Upper lobe of left lung (tissue), 6 donors: Measurements from ENCODE around the gene RASA3. TPM values are rescaled to one million over a fixed set of nuclear protein-coding genes. Genes with fewer than 3 reads are reported as not detected.
"Not testable (repeated sequence)": the region's sequence is repeated elsewhere in the genome, so short reads cannot be mapped to it uniquely, and the experiment has no call there.

Experiments used
- ATAC-seq, 2 donors: fragments of 200-7000 bp; cut with Tn5 transposase; one replicate each; pipeline ENCODE4 v1.9.1; 2022; ENCODE audit warnings: mild to moderate bottlenecking in 2 of 2, moderate library complexity in 2 of 2; ENCODE audit not compliant: low FRiP score in 2 of 2
- DNase-seq, 2 donors: peaks; one replicate each; pipeline ENCODE4 v3.0.0-alpha.2; 2019 to 2020
- H3K27ac ChIP-seq, 4 donors: fragments of 200-600 bp; sonication (generic); one replicate each; pipeline ENCODE4 v1.5.1; 2016 to 2019
- H3K27me3 ChIP-seq, 4 donors: fragments of 200-600 bp; sonication (generic); one replicate each; pipeline ENCODE4 v1.5.1; 2017 to 2019
- H3K36me3 ChIP-seq, 4 donors: fragments of 200-600 bp; sonication (generic); one replicate each; pipeline ENCODE4 v1.5.1; 2016 to 2019
- H3K4me1 ChIP-seq, 4 donors: fragments of 200-600 bp; sonication (generic); one replicate each; pipeline ENCODE4 v1.5.1; 2018 to 2019
- H3K4me3 ChIP-seq, 4 donors: fragments of 200-600 bp; sonication (generic); one replicate each; pipeline ENCODE4 v1.5.1; 2017 to 2019; ENCODE audit warnings: mild to moderate bottlenecking in 2 of 4, moderate library complexity in 1 of 4
- H3K9me3 ChIP-seq, 4 donors: fragments of 200-600 bp; sonication (generic); one replicate each; pipeline ENCODE4 v1.5.1; 2018 to 2019
- CTCF ChIP-seq, 6 experiments: fragments of 450-650 bp in 4 of 6; fragments of 200-600 bp in 2 of 6; sonication (generic) in 2 of 6; IDR thresholded peaks; one replicate each; pipeline ENCODE4 v1.5.1; 2016 to 2019; ENCODE audit warnings: antibody characterized with exemption in 6 of 6
- EP300 ChIP-seq, 4 donors: sonication (generic); formaldehyde crosslinking; IDR thresholded peaks; one replicate each; pipeline ENCODE4 v1.5.1; 2017; ENCODE audit warnings: antibody characterized with exemption in 4 of 4, control low read depth in 2 of 4
- POLR2A ChIP-seq, 4 donors: fragments of 450-650 bp; IDR thresholded peaks; one replicate each; pipeline ENCODE4 v1.5.1; 2016 to 2017; ENCODE audit warnings: antibody characterized with exemption in 4 of 4, mild to moderate bottlenecking in 2 of 4
- POLR2AphosphoS5 ChIP-seq, 2 donors: sonication (generic); formaldehyde crosslinking; IDR thresholded peaks; one replicate each; pipeline ENCODE4 v1.5.1; 2017; ENCODE audit warnings: antibody characterized with exemption in 2 of 2
- WGBS, 2 donors: methylation state at CpG; one replicate each; pipeline ENCODE4 v1.1.5; 2017 to 2018; 5-methylcytosine and 5-hydroxymethylcytosine counted together
- total RNA-seq, 6 donors: library from RNA; depleted of rRNA in 4 of 6; stranded (reverse); fragments of >200 nt in 4 of 6; gene quantifications; one replicate each; pipeline versions ENCODE4 v1.1.0 to v1.2.1, GENCODE V29; 2016 to 2021
- donor health status: DM: no; HTN: no; CAD: no; lungs with moderate emphysema.
- donor health status: DM: no; HTN: yes; CAD: no; lungs with severe emphysema.

The RASA3 gene
- total RNA-seq, 6 donors from 2014 or later = 11.4 to 52.4 (median 18.4) TPM

- ATAC-seq = no peak
- Histone ChIP-seq H3K36me3 (peaks cover 0 to 69% (median 47%) of the 10 kb centered on the region in 4 donors), H3K9me3 (no peaks in the 10 kb centered on the region), H3K4me1 (peaks cover 5 to 9% (median 7%) of the 10 kb centered on the region in 4 donors), H3K27ac (no peak overlapping the region), H3K4me3 (no peak overlapping the region), H3K27me3 (no peaks in the 10 kb centered on the region)
- DNase-seq = peak in 1 of 2 donors; percentile 46
- 89 to 90% methylated on average over 10 to 25 of the region's 25 CpGs for WGBS, 2 donors
- TF ChIP-seq CTCF (IDR thresholded peaks at IDR 0.05) (no peak), EP300 (IDR thresholded peaks at IDR 0.05) (no peak)
Measured at GRCh38 chr13:114021464-114022308, 110.7 kb downstream of the RASA3 start.

GRCh38 chr13:114020750-114021463, 111.5 kb downstream of the RASA3 start:
- Histone ChIP-seq H3K27me3 (no peaks in the 10 kb centered on the region), H3K9me3 (no peaks in the 10 kb centered on the region), H3K4me1 (peaks cover 0 to 1% (median under 1%) of the 10 kb centered on the region in 4 donors), H3K27ac (no peak overlapping the region), H3K4me3 (no peak overlapping the region), H3K36me3 (peaks cover 0 to 71% (median 47%) of the 10 kb centered on the region in 4 donors)
- no peak for ATAC-seq
- peak in 1 of 2 donors; percentile 80 for DNase-seq
- WGBS, 2 donors = 92 to 93% methylated on average over 14 to 32 of the region's 32 CpGs
- no peak for TF ChIP-seq POLR2A (IDR thresholded peaks at IDR 0.05)
- no peak for TF ChIP-seq EP300 (IDR thresholded peaks at IDR 0.05)
- no peak for TF ChIP-seq POLR2AphosphoS5 (IDR thresholded peaks at IDR 0.05)
- no peak for TF ChIP-seq CTCF (IDR thresholded peaks at IDR 0.05)

- H3K27me3 ChIP-seq, ATAC-seq, H3K27ac ChIP-seq, H3K4me3 ChIP-seq, H3K4me1 ChIP-seq, H3K9me3 ChIP-seq: not testable (repeated sequence)
- WGBS, 2 donors = 92 to 93% methylated on average over 6 to 10 of the region's 14 CpGs
- peaks cover 0 to 79% (median 51%) of the 10 kb centered on the region in 4 donors for H3K36me3 ChIP-seq
- peak in 1 of 2 donors; percentile 28 for DNase-seq
Measured at GRCh38 chr13:114020134-114020533, 112.3 kb downstream of the RASA3 start.

GRCh38 chr13:114019367-114019766, 113.1 kb downstream of the RASA3 start:
- TF ChIP-seq POLR2AphosphoS5 (IDR thresholded peaks at IDR 0.05) = no peak
- peaks cover 0 to 82% (median 56%) of the 10 kb centered on the region in 4 donors for H3K36me3 ChIP-seq
- no peak overlapping the region for H3K27ac ChIP-seq
- no peaks in the 10 kb centered on the region for H3K27me3 ChIP-seq
- H3K4me3 ChIP-seq = no peak overlapping the region
- no peaks in the 10 kb centered on the region for H3K9me3 ChIP-seq
- peaks cover 0 to 3% (median 0%) of the 10 kb centered on the region in 4 donors for H3K4me1 ChIP-seq
- DNase-seq = peak in 1 of 2 donors; percentile 83
- ATAC-seq = no peak
- WGBS, 2 donors = 83 to 88% methylated on average over 6 to 10 of the region's 13 CpGs

GRCh38 chr13:114018461-114019055, 113.9 kb downstream of the RASA3 start:
- no peak overlapping the region for H3K27ac ChIP-seq
- TF ChIP-seq CTCF (IDR thresholded peaks at IDR 0.05) = no peak
- no peak for TF ChIP-seq POLR2AphosphoS5 (IDR thresholded peaks at IDR 0.05)
- TF ChIP-seq POLR2A (IDR thresholded peaks at IDR 0.05) = no peak
- no peak for TF ChIP-seq EP300 (IDR thresholded peaks at IDR 0.05)
- 92 to 95% methylated on average over 14 to 20 of the region's 20 CpGs for WGBS, 2 donors
- peak in 1 of 2 donors; percentile 51 for DNase-seq
- H3K9me3 ChIP-seq = no peaks in the 10 kb centered on the region
- H3K27me3 ChIP-seq = no peaks in the 10 kb centered on the region
- H3K36me3 ChIP-seq = peaks cover 0 to 85% (median 56%) of the 10 kb centered on the region in 4 donors
- H3K4me1 ChIP-seq = peaks cover 0 to 3% (median 0%) of the 10 kb centered on the region in 4 donors
- no peak overlapping the region for H3K4me3 ChIP-seq
- no peak for ATAC-seq
